PC-9 (cell line): Measurements from ENCODE around the gene UBE3A.

Experiments used
- CTCF ChIP-seq: fragments of 200-600 bp; sonication (generic); conservative IDR thresholded peaks from 2 replicates; pipeline ENCODE4 v1.6.1; 2017; ENCODE audit warnings: mixed run types, antibody characterized with exemption, mild to moderate bottlenecking, moderate library complexity
- EZH2 ChIP-seq: fragments of 200-600 bp; sonication (generic); IDR thresholded peaks from 2 replicates; pipeline ENCODE4 v1.8.0; 2017; ENCODE audit warnings: antibody characterized with exemption, low read depth

- no peak; the same call in 1 of the 2 replicates for TF ChIP-seq CTCF
- no peak for TF ChIP-seq EZH2
These were observed at the start of gene UBE3A for GRCh38 chr15:25438601-25439368.
